Fibroblast of pulmonary artery (primary cell): ENCODE data around the gene PRR18.

ENCODE experiments used
- DNase-seq: peaks from one replicate; pipeline ENCODE4 v3.0.0-alpha.2; 2010; ENCODE audit warnings: low read depth
- H3K4me3 ChIP-seq: replicated peaks from 2 replicates; pipeline ENCODE4 v1.5.1; 2011; ENCODE audit warnings: low read depth, mild to moderate bottlenecking, control low read depth, low read length, moderate library complexity
- CTCF ChIP-seq: IDR thresholded peaks from 2 replicates; pipeline ENCODE4 v1.5.1; 2011; ENCODE audit warnings: mild to moderate bottlenecking, control low read depth, low read length, inconsistent platforms; ENCODE audit errors: missing control alignments

PRR18 gene

DNA sequence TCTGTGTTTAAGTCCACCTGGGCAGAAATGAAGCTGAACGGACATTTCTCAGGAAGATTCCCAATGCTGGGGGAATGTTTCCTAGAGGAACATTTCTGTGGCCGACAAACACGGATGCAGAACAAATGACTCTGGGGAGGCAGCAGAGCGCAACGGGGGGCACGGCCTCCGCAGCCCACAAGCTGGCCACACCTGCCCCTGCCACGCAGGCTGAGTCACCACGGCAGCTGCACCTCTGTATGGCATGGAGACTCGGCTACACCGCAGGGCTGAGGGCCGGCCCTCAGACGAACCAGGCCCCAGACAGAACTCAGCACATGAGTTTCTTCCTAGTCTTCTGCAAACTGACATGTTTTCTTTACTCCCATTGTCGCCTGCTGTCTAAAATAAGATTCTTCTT is 10.0 kb upstream of the PRR18 start:
- no peak for DNase-seq
- TF ChIP-seq CTCF = no peak
- H3K4me3 ChIP-seq = no peak overlapping the region

DNA sequence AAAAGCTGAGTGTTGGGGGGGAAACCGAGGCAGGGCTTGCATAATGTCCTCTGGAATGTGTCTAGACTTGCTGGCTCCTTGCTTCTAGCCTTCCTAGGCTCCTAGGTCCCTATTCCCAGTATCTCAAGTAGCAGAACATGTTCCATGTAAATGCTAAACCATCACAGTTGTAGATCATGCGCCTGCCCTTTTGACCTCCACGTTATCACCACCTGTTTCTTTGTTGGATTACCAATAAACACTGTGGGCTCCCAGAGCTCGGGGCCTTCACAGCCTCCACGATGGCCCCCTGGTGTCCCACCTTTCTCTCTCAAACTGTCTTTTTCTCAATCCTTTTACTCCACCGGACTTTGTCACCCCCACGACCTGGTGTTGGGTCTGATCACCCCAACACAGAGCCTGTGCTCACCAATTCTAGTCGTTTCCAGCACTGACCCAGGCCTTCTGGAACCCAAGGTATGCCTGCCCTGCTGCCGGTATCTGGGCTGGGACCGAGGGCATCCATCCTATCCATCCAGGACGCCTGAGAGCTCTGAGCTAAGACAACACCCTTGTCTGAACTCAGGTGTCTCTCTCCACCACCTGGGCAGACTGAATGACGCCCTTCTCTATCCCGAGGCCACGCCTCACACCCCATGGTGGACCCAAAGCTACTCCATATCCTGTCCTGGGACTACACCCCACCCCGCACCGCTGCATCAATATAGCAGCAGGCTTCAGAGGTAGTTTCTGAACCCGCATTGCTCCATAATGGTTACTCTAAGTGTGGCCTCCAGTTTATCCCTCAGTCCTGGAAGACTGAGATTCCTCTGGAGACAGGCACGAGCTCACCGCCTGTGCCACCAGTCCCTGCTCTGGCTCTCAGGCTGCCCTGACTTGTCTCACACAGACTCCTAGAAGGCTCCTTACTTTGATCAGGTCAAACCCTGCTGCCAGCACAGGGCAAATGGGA is 9.3 kb upstream of the PRR18 start:
- no peak for DNase-seq
- TF ChIP-seq CTCF = no peak
- H3K4me3 ChIP-seq = no peak overlapping the region

DNA sequence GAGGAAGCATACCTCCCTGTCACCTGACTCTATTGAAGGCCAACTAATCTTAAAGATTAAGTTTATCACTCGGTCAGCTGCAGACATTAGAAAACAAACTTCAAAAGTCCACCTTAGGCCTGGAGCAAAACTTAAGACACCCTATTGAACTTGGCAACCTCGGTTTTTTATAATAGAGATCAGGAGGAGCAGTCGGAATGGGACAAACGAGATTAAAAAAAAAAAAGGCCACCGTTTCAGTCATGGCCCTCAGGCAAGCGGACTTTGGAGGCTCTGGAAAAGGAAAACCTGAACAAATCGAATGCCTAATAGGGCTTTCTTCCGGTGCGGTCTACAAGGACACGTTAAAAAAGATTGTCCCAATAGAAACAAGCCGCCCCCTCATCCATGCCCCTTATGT is 7.2 kb upstream of the PRR18 start:
- TF ChIP-seq CTCF = no peak
- H3K4me3 ChIP-seq = no peak overlapping the region
- no peak for DNase-seq

GRCh38 chr6:166314454-166314853 is 6.3 kb upstream of the PRR18 start:
- TF ChIP-seq CTCF = no peak

GRCh38 chr6:166313255-166314070 is 5.3 kb upstream of the PRR18 start:
- no peak overlapping the region for H3K4me3 ChIP-seq
- DNase-seq = peak; percentile 43
- peak; percentile 61 for TF ChIP-seq CTCF

More at GRCh38 chr6:166314454-166314853, 6.3 kb upstream of the PRR18 start:
- no peak overlapping the region for H3K4me3 ChIP-seq
- DNase-seq = no peak

DNA sequence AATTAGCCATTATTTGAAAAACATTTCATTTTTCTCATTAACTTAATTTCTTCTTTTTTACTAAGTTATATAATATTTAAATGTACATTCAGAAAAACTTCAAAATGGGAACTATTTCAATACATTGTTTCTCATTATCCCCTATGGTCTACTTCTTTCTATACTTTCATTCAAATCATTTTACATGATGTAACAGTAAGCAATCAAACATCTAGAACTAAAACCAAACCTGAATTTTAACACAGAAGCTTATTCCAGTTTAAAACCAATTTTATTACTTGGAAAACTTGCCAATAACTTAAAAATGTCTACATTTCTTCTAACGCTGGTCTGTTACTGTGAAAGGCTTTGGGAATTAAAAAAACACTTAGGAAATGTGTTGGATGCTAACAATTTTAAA is 4.6 kb upstream of the PRR18 start:
- no peak for DNase-seq
- no peak overlapping the region for H3K4me3 ChIP-seq
- TF ChIP-seq CTCF = no peak
